HG02970 (cell line): ENCODE data around the gene NT5M.
"Not testable (repeated sequence)": the region's sequence is repeated elsewhere in the genome, so short reads cannot be mapped to it uniquely, and the experiment has no call there.

ENCODE experiments used
- ATAC-seq: cut with Tn5 transposase; IDR thresholded peaks from one replicate; pipeline ENCODE4 v1.9.1; 2021; ENCODE audit warnings: mild to moderate bottlenecking, moderate library complexity, moderate number of reproducible peaks; ENCODE audit not compliant: unreplicated experiment, low FRiP score

NT5M gene

DNA sequence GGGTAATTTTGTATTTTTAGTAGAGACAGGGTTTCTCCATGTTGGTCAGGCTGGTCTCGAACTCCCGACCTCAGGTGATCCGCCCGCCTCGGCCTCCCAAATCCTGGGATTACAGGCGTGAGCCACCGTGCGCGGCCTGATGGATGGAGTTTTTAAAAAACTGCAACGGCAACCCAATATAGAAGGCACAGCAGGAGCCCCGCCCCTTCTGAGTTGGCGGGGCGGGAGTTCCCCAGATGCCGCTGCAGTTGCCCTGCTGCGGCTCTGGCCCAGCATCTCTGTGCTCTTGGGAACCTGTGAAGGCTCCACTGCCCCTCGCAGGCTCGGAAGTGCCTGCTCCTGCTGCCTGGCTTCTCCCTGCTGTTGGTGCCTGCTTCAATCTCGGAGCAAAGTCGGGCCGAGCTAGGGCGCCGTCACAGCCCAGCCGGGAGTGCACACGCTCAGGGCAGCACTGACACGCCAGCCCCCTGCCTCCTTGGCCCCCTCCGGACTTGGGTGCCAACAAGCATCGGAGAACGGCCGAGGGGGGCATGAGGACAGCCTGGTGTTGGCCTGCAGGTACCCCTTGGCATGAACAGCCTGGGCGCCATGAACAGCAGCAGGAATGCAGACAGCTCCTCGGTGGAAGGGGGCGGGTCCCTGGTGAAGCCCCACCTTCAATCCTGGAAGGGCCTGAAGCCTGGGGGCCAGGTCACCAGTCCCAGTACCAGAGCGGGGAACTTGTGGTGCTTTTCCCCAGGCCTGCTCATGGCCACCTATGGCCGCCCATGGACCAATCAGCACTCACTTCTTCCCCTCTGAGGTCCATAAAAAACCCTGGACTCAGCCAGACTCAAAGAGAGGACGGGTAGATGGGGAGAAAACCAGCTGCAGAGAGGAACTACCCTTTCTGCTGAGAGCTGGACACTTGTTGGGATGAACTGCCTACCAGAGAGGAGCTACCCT is 2.3 kb upstream of the NT5M start:
- ATAC-seq: no peak

DNA sequence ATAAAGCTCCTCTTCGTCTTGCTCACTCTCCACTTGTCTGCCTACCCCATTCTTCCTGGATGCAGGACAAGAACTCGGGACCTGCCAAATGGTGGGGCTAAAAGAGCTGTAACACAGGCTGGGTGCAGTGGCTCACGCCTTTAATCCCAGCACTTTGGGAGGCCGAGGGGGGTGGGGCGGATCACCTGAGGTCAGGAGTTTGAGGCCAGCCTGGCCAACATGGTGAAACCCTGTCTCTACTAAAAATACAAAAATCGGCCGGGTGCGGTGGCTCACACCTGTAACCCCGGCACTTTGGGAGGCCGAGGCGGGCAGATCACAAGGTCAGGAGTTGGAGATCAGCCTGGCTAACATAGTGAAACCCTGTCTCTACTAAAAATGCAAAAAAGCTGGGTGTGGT is 1.5 kb upstream of the NT5M start:
- ATAC-seq: not testable (repeated sequence)

DNA sequence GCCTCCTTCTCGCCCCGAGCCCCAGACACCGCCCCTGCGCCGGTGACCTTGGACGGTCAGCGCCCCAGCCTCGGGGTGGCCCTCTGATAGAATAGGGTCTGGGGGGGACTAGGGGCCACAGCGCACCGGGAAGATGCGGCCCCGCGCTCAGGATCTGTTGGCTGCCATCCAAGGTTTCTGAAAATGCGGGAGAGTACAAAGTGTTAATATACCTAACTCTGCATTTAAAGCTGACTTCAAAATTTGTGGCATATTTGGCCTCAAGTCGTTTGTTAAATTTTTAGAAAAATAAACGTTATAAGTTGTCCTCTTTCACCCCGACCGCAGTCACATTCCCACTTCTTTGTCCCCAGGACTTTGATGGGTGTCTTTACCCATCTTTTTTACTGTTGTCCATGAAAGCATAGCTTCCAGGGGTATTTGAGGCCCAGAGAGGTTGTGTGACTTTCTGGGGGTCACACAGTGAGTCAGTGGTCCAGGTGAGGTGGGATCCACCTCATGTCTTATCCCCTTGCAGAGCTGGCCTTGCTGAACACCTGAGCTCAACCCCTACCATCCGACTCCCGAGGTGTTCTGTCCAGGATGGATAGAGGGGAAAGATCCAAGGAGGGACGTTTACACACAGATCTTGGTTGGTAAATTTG is 796 bp downstream of the NT5M start:
- no peak for ATAC-seq

DNA sequence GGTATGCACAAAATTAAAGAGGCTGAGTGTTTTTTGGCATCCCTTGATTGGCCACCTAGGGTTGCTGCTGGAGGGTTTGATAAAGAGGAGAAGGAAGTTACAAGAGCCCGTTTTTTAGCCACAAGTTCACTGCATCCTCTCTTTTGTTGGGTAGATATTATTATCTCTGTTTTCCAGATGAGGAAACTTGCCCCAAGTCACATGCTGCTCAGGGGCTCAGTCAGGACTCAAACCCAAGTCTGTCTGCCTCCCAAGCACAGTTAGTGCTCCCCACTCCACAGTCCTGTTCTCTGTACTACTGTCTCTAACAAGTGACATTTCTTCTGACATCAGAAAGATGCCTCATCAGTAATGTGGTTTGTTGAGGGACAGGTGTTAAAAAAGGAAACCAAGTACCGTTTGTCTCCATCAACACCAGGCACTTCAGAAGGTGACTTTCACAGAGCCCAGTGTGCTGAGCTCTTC is 1.4 kb downstream of the NT5M start:
- no peak for ATAC-seq

DNA sequence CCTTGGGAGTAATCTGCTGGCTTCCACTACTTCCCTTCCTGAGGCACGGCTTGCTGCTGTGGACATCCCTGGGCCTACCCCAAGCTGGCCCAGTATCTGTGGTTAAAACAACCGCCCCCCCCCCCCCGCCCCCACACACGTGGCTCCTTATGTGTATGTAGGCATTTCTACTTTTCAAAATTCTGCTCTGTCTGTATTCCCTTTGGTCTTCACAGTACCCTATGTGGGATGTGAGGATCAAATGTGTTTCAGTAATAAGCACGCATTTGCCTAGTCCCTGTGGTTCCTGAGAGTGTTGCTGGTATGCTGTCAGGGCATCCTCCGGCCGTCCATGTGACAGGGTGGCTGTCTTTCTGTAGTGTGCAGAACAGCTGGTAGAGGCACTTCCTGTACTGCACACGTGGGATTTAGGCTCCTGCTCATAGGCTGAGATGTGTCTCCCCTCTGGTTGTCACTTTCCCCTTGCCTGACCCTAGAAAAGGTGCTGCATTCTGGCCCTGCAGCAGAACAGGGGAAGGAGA is 2.2 kb downstream of the NT5M start:
- peak; percentile 58 for ATAC-seq

DNA sequence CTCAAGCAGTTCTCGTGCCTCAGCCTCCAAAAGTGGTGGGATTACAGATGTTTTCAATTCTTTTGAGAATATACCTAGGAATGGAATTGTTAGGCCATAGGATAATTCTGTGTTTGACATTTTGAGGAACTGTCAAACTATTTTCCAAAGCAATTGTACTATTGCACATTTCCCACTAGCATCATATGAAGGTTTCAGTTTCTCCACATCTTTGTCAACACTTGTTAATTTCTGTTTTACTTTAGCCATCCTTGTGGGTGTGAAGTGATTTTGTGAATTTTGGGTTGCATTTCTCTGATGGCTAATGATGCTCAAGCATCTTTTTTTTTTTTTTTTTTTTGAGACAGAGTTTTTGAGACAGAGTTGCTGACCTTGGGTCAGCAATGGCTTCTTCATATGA is 6.2 kb downstream of the NT5M start:
- no peak for ATAC-seq

DNA sequence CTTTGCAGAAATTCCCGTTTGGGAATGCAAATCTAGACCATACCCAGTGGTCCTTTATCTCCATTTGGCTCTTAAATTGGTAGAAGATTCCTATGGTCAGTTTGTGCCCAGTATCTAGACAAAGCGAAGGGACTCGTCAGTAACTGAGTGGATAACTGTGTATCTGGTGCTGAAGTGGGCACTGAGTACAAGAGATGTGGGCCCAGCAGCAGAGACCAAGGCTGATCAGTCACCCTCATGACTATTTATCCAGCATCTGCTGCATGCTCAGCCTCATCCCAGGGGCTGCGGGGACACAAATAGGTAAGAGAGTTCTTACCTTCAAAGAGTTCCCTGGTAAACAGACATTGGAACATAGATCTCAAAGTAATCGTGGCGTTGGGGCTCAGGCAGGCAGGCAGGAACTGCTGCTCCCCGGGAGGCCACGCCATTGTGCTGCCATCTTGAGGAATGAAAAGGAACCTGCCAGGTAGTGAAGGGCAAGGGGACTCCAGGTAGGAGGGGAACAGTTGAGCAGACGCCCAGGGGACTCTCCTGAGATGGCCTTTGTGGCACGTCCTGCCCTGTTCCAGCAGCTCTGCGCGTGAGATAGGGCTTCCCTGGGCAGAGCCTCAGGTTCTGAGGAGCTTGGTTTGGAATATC is 10.3 kb downstream of the NT5M start:
- no peak for ATAC-seq

DNA sequence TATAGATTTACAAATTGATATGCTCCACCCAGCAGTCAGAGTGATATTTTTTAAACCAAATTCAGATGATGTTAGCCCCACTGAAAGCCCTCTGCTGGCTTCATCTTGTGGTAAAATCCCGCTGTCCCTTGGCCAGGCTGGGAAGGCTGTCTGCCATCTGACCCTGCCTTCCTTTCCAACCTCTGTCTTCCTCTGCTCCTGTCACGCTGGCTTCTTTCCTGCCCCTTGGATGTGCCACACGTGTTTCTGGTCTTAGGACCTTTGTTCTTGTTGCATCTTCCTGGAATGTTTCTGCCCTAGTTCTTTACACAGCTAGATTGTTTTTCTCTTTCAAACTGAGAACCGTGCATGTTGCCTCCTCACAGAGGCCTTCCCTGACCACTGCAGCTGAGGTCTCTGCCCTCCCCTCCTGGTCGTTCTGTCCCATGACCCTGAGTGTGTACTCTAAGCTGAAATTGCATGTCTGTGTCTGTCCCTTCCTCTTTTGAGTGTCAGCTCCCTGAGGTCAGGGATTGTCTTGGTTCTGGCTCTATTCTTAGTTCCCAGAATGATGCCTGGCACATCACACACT is 11.4 kb downstream of the NT5M start:
- no peak for ATAC-seq

DNA sequence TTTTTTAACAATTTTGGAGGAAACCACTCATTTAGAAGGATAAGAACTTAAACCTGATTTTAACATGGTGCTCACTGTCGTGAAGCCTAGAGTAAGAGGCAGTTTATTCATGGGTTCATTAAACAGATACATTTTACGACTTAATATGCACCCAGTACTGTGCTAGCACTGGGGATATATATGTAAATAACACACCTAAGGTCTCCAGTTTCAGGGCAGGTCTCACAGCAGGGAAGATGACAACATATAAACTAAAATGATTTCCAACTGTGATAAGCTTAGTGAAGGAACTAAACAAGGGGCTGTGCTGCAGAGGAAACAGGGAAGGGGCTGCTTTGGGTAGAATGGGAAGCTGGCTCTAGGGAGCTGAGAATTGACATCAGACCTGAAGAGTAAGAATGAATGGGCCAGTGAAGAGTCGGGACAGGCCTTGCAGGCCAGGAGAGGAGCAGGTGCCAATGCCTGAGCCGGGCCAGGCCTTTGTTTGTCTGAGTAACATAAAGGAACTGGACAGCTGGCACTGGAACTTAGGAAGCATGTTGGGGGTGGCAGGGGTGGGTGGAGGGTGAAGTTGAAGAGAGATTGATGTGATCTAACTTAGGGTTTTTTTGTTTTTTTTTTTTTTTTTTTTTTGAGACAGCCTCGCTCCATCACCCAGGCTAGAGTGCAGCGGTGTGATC is 12.1 kb downstream of the NT5M start:
- no peak for ATAC-seq

DNA sequence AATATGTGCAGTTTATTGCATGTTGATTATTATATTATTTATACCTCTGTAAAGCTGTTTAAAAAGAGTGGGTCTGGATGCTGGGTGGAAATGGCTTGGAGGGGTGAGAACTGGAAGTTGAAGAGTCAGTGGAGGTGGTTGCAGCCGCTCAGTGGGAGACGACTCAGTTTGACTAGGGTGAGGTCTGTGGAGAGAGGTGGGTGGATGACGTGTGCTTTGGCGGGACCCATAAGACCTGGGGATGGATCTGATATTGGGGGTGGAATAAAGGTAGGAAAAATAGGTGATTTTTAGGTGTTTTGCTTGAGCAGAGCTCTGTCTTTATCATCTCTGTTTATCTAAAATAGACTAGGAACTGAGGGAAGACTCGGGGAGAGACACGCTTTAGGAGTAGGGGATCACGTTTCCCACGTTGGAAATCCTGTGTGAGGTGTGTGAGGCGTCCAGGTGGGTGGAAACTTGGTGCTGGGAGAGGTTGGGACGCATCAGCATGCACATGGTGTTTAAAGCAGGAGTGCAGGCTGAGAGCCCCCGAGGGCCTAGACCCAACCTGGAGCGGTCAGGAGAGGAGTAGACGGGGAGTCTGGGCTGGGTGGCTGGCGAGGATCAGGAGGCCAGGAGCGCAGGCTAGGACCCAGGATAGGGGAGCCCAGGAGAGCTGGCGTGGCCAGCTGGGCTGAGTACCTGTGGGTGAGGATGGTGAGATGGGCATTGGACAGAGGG is 17.2 kb downstream of the NT5M start:
- ATAC-seq: no peak

DNA sequence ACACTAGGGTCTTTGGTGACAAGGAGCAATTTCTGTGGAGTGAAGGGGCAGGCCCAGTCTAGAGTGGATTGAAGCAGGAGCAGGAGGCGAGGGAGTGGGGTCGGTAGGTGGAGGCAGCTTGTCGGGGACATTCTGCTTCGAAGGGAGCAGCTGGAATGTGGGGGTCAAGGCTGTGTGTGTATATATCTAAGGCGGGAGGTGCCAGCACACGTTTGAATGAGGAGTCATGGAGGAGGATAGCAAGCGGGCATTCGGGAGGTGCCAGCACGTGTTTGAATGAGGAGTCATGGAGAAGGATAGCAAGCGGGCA is 17.7 kb downstream of the NT5M start:
- ATAC-seq: no peak

DNA sequence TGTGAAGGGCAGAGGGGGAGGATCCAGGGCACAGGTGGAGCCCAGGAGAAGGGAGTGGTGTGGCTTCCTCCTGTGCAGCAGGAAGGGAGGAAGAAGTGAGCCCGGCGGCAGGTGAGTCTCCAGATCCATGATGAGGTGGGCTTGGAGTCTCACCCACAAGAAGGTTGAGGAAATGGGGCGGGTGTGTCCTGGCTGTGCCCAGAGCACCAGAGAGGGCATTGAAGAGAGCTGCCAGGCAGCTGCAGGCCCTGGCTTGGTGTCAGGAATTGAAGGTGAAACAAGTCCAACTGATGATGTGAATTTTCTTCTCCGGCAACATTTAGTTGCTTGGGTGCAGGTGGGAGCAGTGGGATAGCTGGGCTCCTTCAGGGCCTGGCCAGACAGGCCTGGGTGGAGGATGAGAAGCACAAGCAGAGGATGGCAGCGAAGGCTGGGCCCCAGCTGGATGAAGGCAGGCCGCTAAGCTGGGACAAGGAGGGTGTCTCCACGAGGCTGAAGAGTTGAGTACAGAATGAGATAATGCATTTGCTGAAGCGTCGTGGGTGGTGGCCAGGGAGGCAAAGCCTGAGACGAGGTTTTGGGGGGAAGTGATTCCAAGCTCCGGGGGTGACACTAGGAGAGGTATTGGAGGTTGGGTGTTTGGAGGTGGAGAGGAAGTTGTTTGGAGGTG is 18.3 kb downstream of the NT5M start:
- no peak for ATAC-seq

DNA sequence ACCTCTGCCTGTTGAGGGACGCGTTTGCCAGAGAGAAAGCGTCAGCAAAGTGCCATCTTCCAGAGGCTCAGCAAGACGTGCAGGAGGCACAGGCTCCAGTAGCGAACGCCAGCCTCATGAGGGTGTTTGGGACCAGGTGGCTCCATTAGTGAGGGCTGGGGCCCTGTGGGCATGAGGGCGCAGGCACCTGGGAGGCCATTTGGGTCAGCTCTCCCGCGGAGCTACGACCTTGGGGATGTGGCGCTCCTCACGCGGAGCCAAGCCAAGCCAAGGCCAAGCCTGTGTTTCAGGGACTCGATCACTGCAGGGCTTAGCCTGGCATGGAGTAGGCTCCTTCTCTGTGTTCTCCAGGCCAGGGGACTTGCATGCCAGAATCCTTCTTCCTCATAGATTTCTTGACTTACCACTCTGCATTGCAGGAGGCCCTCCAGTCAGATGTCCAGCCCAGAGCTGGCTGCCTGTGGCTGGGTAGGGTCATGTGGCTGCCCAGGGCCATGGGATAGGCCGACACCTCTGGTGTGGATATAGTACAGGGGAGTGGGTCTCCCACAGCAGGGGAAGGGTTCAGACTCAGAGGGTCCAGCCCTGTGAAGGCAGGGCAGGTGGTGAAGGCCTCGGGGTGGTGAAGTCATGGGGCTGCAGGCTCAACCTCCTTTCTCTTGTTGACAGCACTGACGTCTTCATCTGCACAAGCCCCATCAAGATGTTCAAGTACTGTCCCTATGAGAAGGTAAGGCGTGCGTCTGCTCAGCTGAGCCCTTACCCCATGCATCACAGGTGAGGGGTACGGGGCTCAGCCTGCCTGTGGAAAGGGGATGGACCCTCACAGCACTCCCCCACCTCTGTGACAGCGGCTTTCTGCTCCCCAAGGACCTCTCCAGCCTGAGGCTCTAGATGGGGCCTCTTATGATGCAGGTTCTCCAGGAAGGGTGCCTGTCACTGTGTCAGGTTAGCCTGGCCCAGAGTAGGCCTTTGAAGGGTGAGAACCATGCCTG is 19.6 kb downstream of the NT5M start:
- no peak for ATAC-seq

DNA sequence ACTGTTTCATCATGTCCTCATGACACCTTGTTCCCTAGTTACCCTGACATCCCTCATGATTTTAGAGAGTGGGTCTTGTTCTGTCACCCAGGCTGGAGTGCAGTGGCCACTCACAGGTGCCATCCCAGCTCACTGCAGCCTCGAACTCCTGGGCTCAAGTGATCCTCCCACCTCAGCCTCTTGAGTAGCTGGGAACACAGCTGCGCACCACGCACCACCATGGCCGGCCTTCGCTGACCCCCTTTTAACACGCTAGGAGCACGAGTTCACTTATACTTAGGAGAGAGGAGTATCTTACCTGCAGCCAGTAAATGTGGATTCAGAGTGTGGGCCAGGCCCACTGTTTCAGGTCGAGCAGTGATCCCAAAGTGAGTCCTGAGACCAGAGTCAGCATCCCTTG is 21.4 kb downstream of the NT5M start:
- ATAC-seq: no peak

DNA sequence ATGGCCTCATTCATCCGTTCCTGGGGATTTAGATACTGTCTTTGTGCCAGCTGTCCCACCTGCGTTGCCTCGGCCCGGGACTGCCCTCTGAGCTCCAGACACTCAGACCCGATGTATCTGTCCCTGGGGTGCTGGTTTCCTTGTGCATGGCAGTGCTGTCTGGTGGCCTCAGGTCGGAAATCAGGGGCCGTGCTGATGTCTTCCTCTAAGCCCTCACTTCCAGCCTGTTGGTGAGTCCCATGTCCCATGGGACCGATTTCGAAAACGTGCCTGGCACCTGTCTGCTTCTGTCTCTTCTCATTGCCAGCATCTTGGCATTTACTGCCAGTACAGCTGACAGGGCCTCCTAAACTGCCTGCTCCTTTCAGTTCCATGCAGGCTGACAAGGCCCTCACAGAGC is 22.1 kb downstream of the NT5M start:
- no peak for ATAC-seq

DNA sequence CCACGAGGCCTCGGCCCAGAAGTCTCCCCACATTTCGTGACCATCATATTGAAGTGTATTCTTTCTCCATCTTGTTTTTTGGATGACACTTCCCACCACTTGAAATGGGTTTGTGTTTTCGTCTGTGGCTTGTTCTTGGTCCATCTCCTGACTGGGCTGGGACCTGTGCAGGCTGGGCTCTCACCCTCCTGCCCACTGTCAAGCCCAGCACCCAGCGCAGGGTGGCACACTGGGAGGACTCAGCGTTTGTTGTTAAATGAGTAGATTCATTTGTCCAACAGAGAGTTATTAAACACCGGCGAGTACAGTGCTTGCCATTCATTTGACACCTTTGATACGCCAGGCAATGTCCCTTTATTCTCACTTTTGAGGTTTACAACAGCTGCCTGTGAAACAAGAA is 22.6 kb downstream of the NT5M start:
- no peak for ATAC-seq

DNA sequence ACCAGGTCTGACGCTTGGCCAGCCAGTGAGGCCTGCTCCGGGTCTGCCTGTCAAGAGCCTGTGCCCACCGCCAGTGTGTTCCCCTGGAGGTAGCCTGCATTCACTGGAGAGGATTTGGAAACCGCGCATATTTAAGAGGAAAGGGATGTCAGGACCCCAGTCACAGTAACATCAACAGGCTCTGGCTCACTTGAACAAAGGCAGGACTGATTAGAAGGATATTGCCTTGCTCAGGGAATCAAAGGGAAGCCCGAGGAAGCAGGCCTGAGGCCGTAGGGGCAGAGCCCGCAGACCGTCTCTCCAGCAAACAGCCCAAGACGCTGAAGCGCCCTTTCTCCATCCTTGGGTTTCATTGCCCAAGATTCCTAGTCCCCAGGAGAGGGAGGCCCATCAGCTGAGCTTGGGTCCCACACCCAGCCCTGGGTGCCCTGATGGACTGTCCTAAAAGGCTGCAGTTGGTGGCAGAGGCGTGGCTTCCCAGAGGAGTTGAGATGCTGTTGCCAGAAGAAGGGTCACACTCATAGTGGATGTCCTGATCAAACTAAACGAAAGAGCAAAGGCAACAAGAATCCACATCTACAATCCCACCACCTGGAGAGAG is 23.2 kb downstream of the NT5M start:
- ATAC-seq: no peak

DNA sequence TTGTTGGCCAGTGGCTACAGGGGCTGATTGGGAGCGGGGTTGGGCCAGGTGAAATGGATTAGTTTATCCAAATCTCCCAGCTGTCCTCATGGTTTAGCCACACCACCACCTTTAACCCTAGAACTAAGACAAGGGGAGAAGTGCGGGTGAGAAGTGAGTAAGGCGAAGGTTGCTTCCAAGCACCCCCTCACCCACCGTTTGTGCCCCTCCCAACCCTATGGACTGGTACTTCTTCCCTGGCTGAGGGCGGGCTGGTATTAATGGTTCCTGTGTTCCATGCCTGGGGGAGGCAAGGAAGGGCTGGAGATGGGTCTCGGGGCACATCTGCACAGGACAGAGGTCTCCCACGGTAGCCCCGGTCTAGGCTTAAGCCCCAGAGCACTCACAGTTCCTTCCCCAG is 25.1 kb downstream of the NT5M start:
- no peak for ATAC-seq
